Esophagus muscularis mucosa (tissue), 4 donors: ENCODE results near the gene GRID1. TPM values are rescaled to one million over a fixed set of nuclear protein-coding genes. Genes with fewer than 3 reads are reported as not detected.

Source experiments
- DNase-seq: peaks from one replicate; pipeline ENCODE4 v3.0.0-alpha.2; 2017; ENCODE audit errors: extremely low spot score
- H3K27ac ChIP-seq, 4 donors: fragments of 200-600 bp; sonication (generic); replicated peaks in 1 of 4; 1 replicate in 3 of 4; 2 replicates in 1 of 4; pipeline ENCODE4 v1.5.1; 2016 to 2019; ENCODE audit warnings: mild to moderate bottlenecking in 1 of 4
- H3K27me3 ChIP-seq, 4 donors: fragments of 200-600 bp; sonication (generic); one replicate each; pipeline versions ENCODE4 v1.5.1 to v1.6.0; 2016 to 2019
- H3K36me3 ChIP-seq, 4 donors: fragments of 200-600 bp; sonication (generic); one replicate each; pipeline ENCODE4 v1.5.1; 2016 to 2019
- H3K4me1 ChIP-seq, 4 donors: fragments of 200-600 bp; sonication (generic); one replicate each; pipeline ENCODE4 v1.5.1; 2016 to 2019
- H3K4me3 ChIP-seq, 4 donors: fragments of 200-600 bp; sonication (generic); 1 replicate in 2 of 4; 2 replicates in 2 of 4; pipeline ENCODE4 v1.5.1; 2016 to 2019; ENCODE audit warnings: mild to moderate bottlenecking in 4 of 4, moderate library complexity in 1 of 4
- H3K9me3 ChIP-seq, 4 donors: fragments of 200-600 bp; sonication (generic); 1 replicate in 3 of 4; 2 replicates in 1 of 4; pipeline ENCODE4 v1.5.1; 2016 to 2019
- EP300 ChIP-seq: sonication (generic); formaldehyde crosslinking; IDR thresholded peaks from one replicate; pipeline ENCODE4 v1.6.1; 2017; ENCODE audit warnings: antibody characterized with exemption
- POLR2A ChIP-seq: fragments of 450-650 bp; IDR thresholded peaks from one replicate; pipeline ENCODE4 v1.6.1; 2017; ENCODE audit warnings: antibody characterized with exemption, moderate library complexity, mild to moderate bottlenecking, low read depth
- POLR2AphosphoS5 ChIP-seq, 2 donors: sonication (generic); formaldehyde crosslinking; IDR thresholded peaks; one replicate each; pipeline ENCODE4 v1.6.1; 2017; ENCODE audit warnings: antibody characterized with exemption in 2 of 2
- WGBS: methylation state at CpG from one replicate; pipeline ENCODE4 v1.1.5; 2018; 5-methylcytosine and 5-hydroxymethylcytosine counted together
- intact Hi-C: fragments of 100-400 bp; cut with DNase I; formaldehyde crosslinking; loops from one replicate; pipeline ENCODE4 v1.15.1; 2023
- total RNA-seq, 4 donors: library from RNA; depleted of rRNA; stranded (reverse); fragments of >200 nt; gene quantifications; one replicate each; pipeline versions ENCODE4 v1.1.0 to v1.2.1, GENCODE V29; 2016
- TF ChIP-seq, protein P1 (sequence below), 3 experiments: fragments of 200-600 bp in 2 of 3; fragments of 450-650 bp in 1 of 3; sonication (generic) in 2 of 3; IDR thresholded peaks; one replicate each; pipeline ENCODE4 v1.5.1; 2017 to 2019; ENCODE audit warnings: antibody characterized with exemption in 3 of 3, mild to moderate bottlenecking in 2 of 3, moderate library complexity in 1 of 3

GRID1 gene
- total RNA-seq, 4 donors from 2014 or later: under 0.01 to 1.3 (median 1.1) TPM

DNA sequence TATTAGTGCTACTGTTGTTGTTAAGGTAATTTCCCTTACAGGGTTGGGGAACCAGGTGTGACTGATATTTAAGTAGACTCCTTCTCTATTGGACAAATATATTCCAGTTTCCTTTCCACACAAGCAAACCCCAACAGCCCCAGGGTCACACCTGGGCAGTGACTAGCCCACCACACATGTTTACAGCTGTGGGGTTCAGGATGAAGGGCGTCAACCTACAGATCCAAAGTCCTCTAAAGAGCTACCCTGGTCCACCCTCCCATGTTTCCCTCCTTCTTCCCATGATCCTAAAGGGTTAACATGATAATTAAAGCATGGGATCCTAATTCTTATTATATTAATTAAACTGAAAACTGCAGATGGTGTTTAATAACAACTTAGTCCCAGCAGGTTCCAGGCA lies 701.5 kb downstream of the GRID1 start:
- H3K9me3 ChIP-seq: no peaks in the 10 kb centered on the region
- no peaks in the 10 kb centered on the region for H3K27me3 ChIP-seq
- TF ChIP-seq POLR2A (no peak), EP300 (no peak)
- TF ChIP-seq, protein P1, sequence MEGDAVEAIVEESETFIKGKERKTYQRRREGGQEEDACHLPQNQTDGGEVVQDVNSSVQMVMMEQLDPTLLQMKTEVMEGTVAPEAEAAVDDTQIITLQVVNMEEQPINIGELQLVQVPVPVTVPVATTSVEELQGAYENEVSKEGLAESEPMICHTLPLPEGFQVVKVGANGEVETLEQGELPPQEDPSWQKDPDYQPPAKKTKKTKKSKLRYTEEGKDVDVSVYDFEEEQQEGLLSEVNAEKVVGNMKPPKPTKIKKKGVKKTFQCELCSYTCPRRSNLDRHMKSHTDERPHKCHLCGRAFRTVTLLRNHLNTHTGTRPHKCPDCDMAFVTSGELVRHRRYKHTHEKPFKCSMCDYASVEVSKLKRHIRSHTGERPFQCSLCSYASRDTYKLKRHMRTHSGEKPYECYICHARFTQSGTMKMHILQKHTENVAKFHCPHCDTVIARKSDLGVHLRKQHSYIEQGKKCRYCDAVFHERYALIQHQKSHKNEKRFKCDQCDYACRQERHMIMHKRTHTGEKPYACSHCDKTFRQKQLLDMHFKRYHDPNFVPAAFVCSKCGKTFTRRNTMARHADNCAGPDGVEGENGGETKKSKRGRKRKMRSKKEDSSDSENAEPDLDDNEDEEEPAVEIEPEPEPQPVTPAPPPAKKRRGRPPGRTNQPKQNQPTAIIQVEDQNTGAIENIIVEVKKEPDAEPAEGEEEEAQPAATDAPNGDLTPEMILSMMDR (IDR thresholded peaks at IDR 0.05): no peak
- intact Hi-C loops: no loop called here
- H3K4me3 ChIP-seq: no peak overlapping the region
- WGBS: 92% methylated on average over 1 of the region's 1 CpG
- H3K4me1 ChIP-seq: no peaks in the 10 kb centered on the region
- H3K36me3 ChIP-seq: no peaks in the 10 kb centered on the region
- H3K27ac ChIP-seq: no peak overlapping the region
- DNase-seq: no peak

DNA sequence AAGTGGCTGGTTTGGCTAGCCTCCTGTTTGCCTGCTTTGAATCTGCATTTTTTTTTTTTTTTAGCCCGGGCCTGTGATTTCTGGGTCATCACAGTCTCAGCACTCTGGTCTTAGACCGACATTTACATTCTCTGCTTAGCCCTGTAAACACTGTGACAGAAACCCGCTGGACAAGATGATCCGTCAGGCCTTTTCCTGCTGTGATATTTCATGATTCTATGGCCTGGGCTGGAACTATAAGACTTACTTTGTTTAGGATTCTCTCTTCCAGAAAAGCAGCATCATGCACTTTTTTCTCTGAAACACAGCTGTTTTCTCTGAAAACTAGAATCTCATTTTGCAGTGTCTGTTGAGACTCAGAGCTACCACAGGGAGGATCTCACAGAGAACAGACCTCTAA lies 705.5 kb downstream of the GRID1 start:
- 41% methylated on average over 4 of the region's 4 CpGs for WGBS
- no peak for DNase-seq
- no peak overlapping the region for H3K4me3 ChIP-seq

DNA sequence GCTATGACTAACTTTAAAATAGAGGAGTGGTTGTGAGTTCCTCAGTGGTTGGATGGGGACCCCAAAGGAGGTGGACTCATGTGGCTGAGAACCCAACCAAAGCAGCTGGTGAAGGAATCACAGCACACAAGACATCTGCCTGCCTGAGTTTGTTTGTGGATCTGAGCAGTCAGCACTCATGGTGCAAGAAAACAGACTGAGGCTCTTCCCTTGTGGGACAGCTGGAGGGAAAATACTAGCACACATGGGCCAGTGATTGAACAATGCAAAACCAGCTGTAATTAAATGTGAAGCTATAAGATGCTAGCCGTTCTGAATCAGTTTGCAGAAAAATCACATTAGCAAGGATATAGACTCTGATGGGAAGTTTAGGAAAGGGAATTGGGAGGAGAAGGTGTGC lies 707.3 kb downstream of the GRID1 start:
- DNase-seq: no peak
- peaks cover 0 to 3% (median 0%) of the 10 kb centered on the region in 4 donors for H3K27me3 ChIP-seq
- H3K9me3 ChIP-seq: no peaks in the 10 kb centered on the region
- TF ChIP-seq, protein P1 (IDR thresholded peaks at IDR 0.05): no peak
- TF ChIP-seq POLR2AphosphoS5 (IDR thresholded peaks at IDR 0.05) (no peak), POLR2A (no peak), EP300 (no peak)
- no peaks in the 10 kb centered on the region for H3K36me3 ChIP-seq
- no peaks in the 10 kb centered on the region for H3K4me1 ChIP-seq
- H3K27ac ChIP-seq: no peak overlapping the region
- 89% methylated on average over 1 of the region's 1 CpG for WGBS
- intact Hi-C loops: no loop called here
- H3K4me3 ChIP-seq: no peak overlapping the region

More for the DNA sequence above, 705.5 kb downstream of the GRID1 start:
- no peak for TF ChIP-seq POLR2A
- no peak for TF ChIP-seq POLR2AphosphoS5 (IDR thresholded peaks at IDR 0.05)
- TF ChIP-seq, protein P1 (IDR thresholded peaks at IDR 0.05): no peak
- no peak for TF ChIP-seq EP300
- H3K36me3 ChIP-seq: no peaks in the 10 kb centered on the region
- peaks cover 0 to 3% (median 0%) of the 10 kb centered on the region in 4 donors for H3K27me3 ChIP-seq
- H3K4me1 ChIP-seq: no peaks in the 10 kb centered on the region
- no peaks in the 10 kb centered on the region for H3K9me3 ChIP-seq
- no peak overlapping the region for H3K27ac ChIP-seq
- intact Hi-C loops: no loop called here

DNA sequence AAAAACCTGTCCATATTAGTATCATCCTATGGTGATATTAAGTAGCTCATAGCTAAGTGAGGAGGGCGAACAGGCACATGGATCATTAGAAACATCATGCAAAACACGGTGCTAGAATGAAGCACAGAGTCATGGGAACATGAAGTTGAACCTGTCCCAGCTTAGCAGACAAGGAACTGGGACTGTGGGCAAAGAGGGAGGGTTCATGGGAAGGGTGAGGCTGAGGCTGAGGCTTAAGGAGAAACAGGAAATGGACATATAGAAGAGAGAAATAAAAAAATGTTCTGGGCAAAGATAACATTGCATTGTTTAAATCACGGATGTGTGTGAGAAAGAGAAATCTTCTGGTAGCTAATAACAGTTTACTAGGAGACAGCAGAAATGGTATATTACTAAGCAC lies 708.1 kb downstream of the GRID1 start:
- H3K9me3 ChIP-seq: no peaks in the 10 kb centered on the region
- no peak for DNase-seq
- no peaks in the 10 kb centered on the region for H3K36me3 ChIP-seq
- WGBS: 56% methylated on average over 3 of the region's 3 CpGs
- H3K4me3 ChIP-seq: no peak overlapping the region
- H3K4me1 ChIP-seq: no peaks in the 10 kb centered on the region
- intact Hi-C loops: no loop called here
- peaks cover 0 to 3% (median 0%) of the 10 kb centered on the region in 4 donors for H3K27me3 ChIP-seq
- H3K27ac ChIP-seq: no peak overlapping the region
- TF ChIP-seq POLR2AphosphoS5 (IDR thresholded peaks at IDR 0.05) (no peak), POLR2A (no peak), EP300 (no peak)
- TF ChIP-seq, protein P1 (IDR thresholded peaks at IDR 0.05): no peak

DNA sequence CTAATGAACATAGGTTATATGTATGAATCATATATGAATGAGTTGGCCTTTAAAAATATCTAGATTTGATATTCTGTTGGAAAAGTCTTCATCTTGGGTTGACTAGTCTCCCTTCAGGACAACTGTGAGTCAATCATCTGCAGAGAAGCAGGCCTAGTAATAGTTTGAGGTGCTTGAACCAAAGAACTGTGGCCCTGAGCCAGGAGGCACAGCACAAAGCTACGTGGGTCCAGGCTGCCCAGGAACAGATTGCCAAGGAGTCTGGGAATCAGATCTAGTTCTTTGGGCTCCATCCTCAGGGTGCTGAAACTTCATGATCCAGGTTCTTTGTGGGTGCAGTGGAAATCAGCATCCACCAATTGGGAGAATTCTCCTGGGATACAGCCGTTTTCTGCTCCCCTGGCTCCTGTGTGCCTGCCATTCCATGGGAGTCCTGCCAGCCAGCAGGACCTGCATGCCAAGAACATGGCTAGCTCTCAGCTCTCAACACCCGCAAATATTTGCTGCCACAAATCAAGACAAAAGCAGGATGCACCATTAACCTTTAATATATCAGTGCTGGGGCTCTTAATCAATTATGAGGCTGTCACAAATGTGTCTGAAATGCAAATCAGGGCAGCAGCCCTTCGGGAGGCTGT lies 709.0 kb downstream of the GRID1 start:
- intact Hi-C loops: no loop called here
- Histone ChIP-seq H3K27ac (no peak overlapping the region), H3K36me3 (no peaks in the 10 kb centered on the region), H3K4me1 (no peaks in the 10 kb centered on the region), H3K4me3 (no peak overlapping the region), H3K9me3 (no peaks in the 10 kb centered on the region), H3K27me3 (peaks cover 0 to 3% (median 0%) of the 10 kb centered on the region in 4 donors)
- DNase-seq: no peak
- no peak for TF ChIP-seq POLR2A
- no peak for TF ChIP-seq EP300
- TF ChIP-seq, protein P1 (IDR thresholded peaks at IDR 0.05): no peak
- no peak for TF ChIP-seq POLR2AphosphoS5 (IDR thresholded peaks at IDR 0.05)
- WGBS: 72% methylated on average over 2 of the region's 4 CpGs
